IMR-90 (cell line): Measurements from ENCODE around the gene FBXO9. TPM values are rescaled to one million over a fixed set of nuclear protein-coding genes. Genes with fewer than 3 reads are reported as not detected.

ENCODE experiments used
- ATAC-seq: fragments of 200-7000 bp; cut with Tn5 transposase; 2 replicates; pipeline ENCODE4 v1.9.1; 2020; ENCODE audit warnings: low read depth, mild to moderate bottlenecking, moderate library complexity
- BruUV-seq: library from RNA; stranded (reverse); fragments of 400-500 nt; replicated peaks from 2 replicates; lab custom pipeline; 2021; lab: Mats Ljungman, UMichigan
- CTCF ChIA-PET: fragments of 300-600 bp; formaldehyde crosslinking; extraction: SDS; loops from one replicate; lab custom pipeline; 2021; ENCODE audit warnings: antibody characterized with exemption; lab: Yijun Ruan, JAX
- POLR2A ChIA-PET: fragments of 300-600 bp; sonication (Branson Sonifier 250); formaldehyde crosslinking; loops from one replicate; lab custom pipeline; 2022; ENCODE audit warnings: antibody characterized with exemption; ENCODE audit not compliant: unreplicated experiment; lab: Charles Lee
- DNase-seq: peaks from one replicate; pipeline ENCODE4 v3.0.0; 2013
- H2AFZ ChIP-seq: replicated peaks from 2 replicates; pipeline ENCODE3; 2013; ENCODE audit warnings: low read length, mild to moderate bottlenecking; ENCODE audit not compliant: poor library complexity
- H2AK5ac ChIP-seq: 2 replicates; pipeline ENCODE4 v1.6.1; 2013; ENCODE audit warnings: low read depth, low read length, inconsistent platforms
- H2AK9ac ChIP-seq: replicated peaks from 2 replicates; pipeline ENCODE3; 2013; ENCODE audit warnings: mild to moderate bottlenecking, low read depth, low read length, moderate library complexity; ENCODE audit not compliant: poor library complexity
- H2BK120ac ChIP-seq: 2 replicates; pipeline ENCODE4 v1.6.1; 2013; ENCODE audit warnings: low read depth, low read length, inconsistent platforms
- H2BK15ac ChIP-seq: 3 replicates; pipeline ENCODE4 v1.6.1; 2013; ENCODE audit warnings: low read depth, low read length, inconsistent platforms
- H2BK20ac ChIP-seq: 2 replicates; pipeline ENCODE4 v1.6.1; 2013; ENCODE audit warnings: low read depth, mild to moderate bottlenecking, inconsistent platforms, low read length, moderate library complexity
- H2BK5ac ChIP-seq: 2 replicates; pipeline ENCODE4 v1.6.1; 2013; ENCODE audit warnings: mild to moderate bottlenecking, low read depth, low read length, inconsistent platforms; ENCODE audit not compliant: poor library complexity, severe bottlenecking
- H3K14ac ChIP-seq: replicated peaks from 2 replicates; pipeline ENCODE4 v1.6.1; 2013; ENCODE audit warnings: low read depth, low read length, inconsistent platforms
- H3K18ac ChIP-seq: 2 replicates; pipeline ENCODE4 v1.6.1; 2013; ENCODE audit warnings: low read depth, low read length, control low read depth
- H3K23ac ChIP-seq: 2 replicates; pipeline ENCODE4 v1.6.1; 2013; ENCODE audit warnings: low read depth, low read length, inconsistent platforms
- H3K27ac ChIP-seq: 2 replicates; pipeline ENCODE4 v1.5.1; 2013; ENCODE audit warnings: mild to moderate bottlenecking, control low read depth, low read length; ENCODE audit not compliant: insufficient read depth
- H3K27me3 ChIP-seq: 2 replicates; pipeline ENCODE4 v1.6.1; 2013; ENCODE audit warnings: low read length; ENCODE audit not compliant: control insufficient read depth, insufficient read depth
- H3K36me3 ChIP-seq: 2 replicates; pipeline ENCODE4 v1.6.1; 2013; ENCODE audit warnings: low read length, mixed read lengths; ENCODE audit not compliant: control insufficient read depth, insufficient read depth
- H3K4ac ChIP-seq: 2 replicates; pipeline ENCODE4 v1.6.1; 2013; ENCODE audit warnings: low read depth, low read length, inconsistent platforms
- H3K4me1 ChIP-seq: 2 replicates; pipeline ENCODE4 v1.6.1; 2013; ENCODE audit warnings: low read length, mixed read lengths; ENCODE audit not compliant: control insufficient read depth, insufficient read depth
- H3K4me2 ChIP-seq: 2 replicates; pipeline ENCODE4 v1.6.1; 2013; ENCODE audit warnings: low read depth, mild to moderate bottlenecking, control low read depth, low read length, moderate library complexity
- H3K4me3 ChIP-seq: 2 replicates; pipeline ENCODE4 v1.5.1; 2013; ENCODE audit warnings: low read depth, mild to moderate bottlenecking, control low read depth, low read length, moderate library complexity; ENCODE audit not compliant: insufficient read depth
- H3K56ac ChIP-seq: 2 replicates; pipeline ENCODE4 v1.6.1; 2013; ENCODE audit warnings: low read length, inconsistent platforms; ENCODE audit not compliant: insufficient read depth; ENCODE audit errors: extremely low read depth
- H3K79me1 ChIP-seq, 2 experiments: 2 replicates each; pipeline ENCODE4 v1.6.1; 2013; ENCODE audit warnings: low read length in 2 of 2, inconsistent platforms in 1 of 2, low read depth in 1 of 2
- H3K9ac ChIP-seq: 2 replicates; pipeline ENCODE4 v1.6.1; 2013; ENCODE audit warnings: low read depth, low read length, control low read depth
- H3K9me1 ChIP-seq: 2 replicates; pipeline ENCODE4 v1.6.1; 2013; ENCODE audit warnings: low read length, inconsistent platforms; ENCODE audit not compliant: insufficient read depth
- H3K9me3 ChIP-seq: 2 replicates; pipeline ENCODE4 v1.6.1; 2013; ENCODE audit warnings: low read length; ENCODE audit not compliant: control insufficient read depth, insufficient read depth
- H4K20me1 ChIP-seq: 2 replicates; pipeline ENCODE4 v1.6.1; 2013; ENCODE audit warnings: low read length, inconsistent platforms; ENCODE audit not compliant: insufficient read depth
- H4K5ac ChIP-seq: 2 replicates; pipeline ENCODE4 v1.6.1; 2013; ENCODE audit warnings: mild to moderate bottlenecking, low read depth, low read length, control low read depth
- H4K8ac ChIP-seq, 2 experiments: 2 replicates each; pipeline ENCODE4 v1.6.1; 2013; ENCODE audit warnings: low read depth in 2 of 2, low read length in 2 of 2, control low read depth in 1 of 2, inconsistent platforms in 1 of 2
- H4K91ac ChIP-seq: 2 replicates; pipeline ENCODE4 v1.6.1; 2013; ENCODE audit warnings: low read depth, low read length, inconsistent platforms; ENCODE audit not compliant: insufficient read depth
- BHLHE40 ChIP-seq: fragments of 150-350 bp; IDR thresholded peaks from 2 replicates; pipeline ENCODE4 v1.6.1; 2016; ENCODE audit warnings: mild to moderate bottlenecking, low read depth, low read length
- CEBPB ChIP-seq: IDR thresholded peaks from 2 replicates; pipeline ENCODE4 v1.6.1; 2012; ENCODE audit warnings: low read depth, low read length, improper control_type of control experiment
- CHD1 ChIP-seq: IDR thresholded peaks from 2 replicates; pipeline ENCODE4 v1.6.1; 2012; ENCODE audit warnings: low read depth, low read length, improper control_type of control experiment
- ELK1 ChIP-seq: fragments of 150-350 bp; IDR thresholded peaks from 2 replicates; pipeline ENCODE4 v1.6.1; 2016; ENCODE audit warnings: low read depth, mild to moderate bottlenecking, low read length, moderate library complexity, borderline replicate concordance
- FOS ChIP-seq: fragments of 150-350 bp; IDR thresholded peaks from 2 replicates; pipeline ENCODE4 v1.6.1; 2016; ENCODE audit warnings: low read depth, low read length
- MAFK ChIP-seq: IDR thresholded peaks from 2 replicates; pipeline ENCODE4 v1.6.1; 2012; ENCODE audit warnings: low read depth, low read length, improper control_type of control experiment
- MAZ ChIP-seq: IDR thresholded peaks from 2 replicates; pipeline ENCODE4 v1.6.1; 2012; ENCODE audit warnings: low read depth, mild to moderate bottlenecking, low read length, improper control_type of control experiment, moderate library complexity, borderline replicate concordance
- MXI1 ChIP-seq: IDR thresholded peaks from 2 replicates; pipeline ENCODE4 v1.6.1; 2012; ENCODE audit warnings: low read depth, mild to moderate bottlenecking, low read length, moderate library complexity, borderline replicate concordance
- NFE2L2 ChIP-seq: fragments of 150-350 bp; IDR thresholded peaks from 2 replicates; pipeline ENCODE4 v1.6.1; 2016; ENCODE audit warnings: low read depth, mild to moderate bottlenecking, low read length
- POLR2A ChIP-seq: IDR thresholded peaks from 2 replicates; pipeline ENCODE4 v1.6.1; 2012; ENCODE audit warnings: mild to moderate bottlenecking, low read depth, low read length
- RAD21 ChIP-seq: IDR thresholded peaks from 2 replicates; pipeline ENCODE4 v1.6.1; 2012; ENCODE audit warnings: low read length, improper control_type of control experiment
- SMC3 ChIP-seq: fragments of 150-350 bp; IDR thresholded peaks from 2 replicates; pipeline ENCODE4 v1.6.1; 2016; ENCODE audit warnings: low read depth, mild to moderate bottlenecking, antibody characterized with exemption, low read length, moderate library complexity
- WGBS, 2 experiments: methylation state at CpG; one replicate each; pipeline versions ENCODE4 v1.1.5 to v1.1.7; 2013; ENCODE audit warnings: missing lambda C conversion rate in 2 of 2; ENCODE audit not compliant: insufficient read length in 1 of 2; ENCODE audit errors: extremely low coverage in 2 of 2; 5-methylcytosine and 5-hydroxymethylcytosine counted together
- dilution Hi-C: fragments of 300-500 bp; cut with HindIII; formaldehyde crosslinking; loops from one replicate; pipeline ENCODE4 v1.14.3; 2018; ENCODE audit warnings: low sequenced_read_pairs; ENCODE audit not compliant: unreplicated experiment
- in situ Hi-C: fragments of 300-500 bp; cut with MboI; formaldehyde crosslinking; loops from 3 replicates; pipeline ENCODE4 v1.14.3; 2019; ENCODE audit warnings: low sequenced_read_pairs, inconsistent platforms, mixed read lengths
- intact Hi-C: fragments of 100-400 bp; cut with micrococcal nuclease; formaldehyde crosslinking; loops from 2 replicates; pipeline ENCODE4 v1.10.0; 2022
- polyA plus RNA-seq, 3 experiments: library from polyadenylated mRNA; depleted of rRNA; stranded (reverse); fragments of >200 nt; gene quantifications; 2 replicates each; pipeline ENCODE4 v1.2.3, GENCODE V29; 2012; ENCODE audit warnings: low replicate concordance in 1 of 3
- total RNA-seq: library from RNA; depleted of rRNA; stranded (reverse); fragments of >200 nt; gene quantifications from 2 replicates; pipeline ENCODE4 v1.2.3, GENCODE V29; 2012
- TF ChIP-seq, protein P1 (sequence below): fragments of 150-350 bp; IDR thresholded peaks from 2 replicates; pipeline ENCODE4 v1.6.1; 2017; ENCODE audit warnings: mild to moderate bottlenecking, antibody characterized with exemption, low read length, low read depth

Gene FBXO9
- total and polyA plus RNA-seq, 2 of the 4 experiments (the other 2 are of a cell fraction) = 49.6 to 65.9 TPM

DNA sequence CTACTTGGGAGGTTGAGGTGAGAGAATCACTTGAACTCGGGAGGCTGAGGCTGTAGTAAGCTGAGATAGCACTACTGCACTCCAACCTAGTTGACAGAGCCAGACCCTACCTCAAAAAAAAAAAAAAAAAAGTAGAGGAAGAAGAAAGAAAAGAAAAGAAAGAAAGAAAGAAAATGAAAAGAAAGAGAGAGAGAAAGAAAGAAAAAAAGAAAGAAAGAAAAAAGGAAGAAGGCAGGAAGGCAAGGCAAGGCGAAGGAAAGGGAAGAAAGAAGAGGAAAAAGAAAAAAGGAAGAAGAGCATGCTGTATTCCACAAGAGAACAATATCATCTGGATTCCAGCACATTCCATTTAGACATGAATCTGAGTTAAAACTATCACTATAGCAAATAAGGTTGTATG is 79.6 kb downstream of the FBXO9 start:
- no peak overlapping the region for H3K9ac ChIP-seq
- DNase-seq (no peak), ATAC-seq (no peak)
- H2BK20ac ChIP-seq = no peak overlapping the region
- H3K18ac ChIP-seq = no peak overlapping the region
- POLR2A ChIA-PET = no interaction called here
- no peak overlapping the region for H3K4me2 ChIP-seq
- H2BK120ac ChIP-seq = no peak overlapping the region
- CTCF ChIA-PET = no interaction called here
- H4K5ac ChIP-seq = no peak overlapping the region
- H3K27me3 ChIP-seq = peaks cover 8% of the 10 kb centered on the region
- no peak overlapping the region for H3K56ac ChIP-seq
- no peak overlapping the region for H2BK15ac ChIP-seq
- H2BK5ac ChIP-seq = no peak overlapping the region
- no peaks in the 10 kb centered on the region for H3K9me3 ChIP-seq
- H3K4ac ChIP-seq = no peak overlapping the region
- no peak overlapping the region for H3K4me3 ChIP-seq
- no peak overlapping the region for H3K14ac ChIP-seq
- no peaks in the 10 kb centered on the region for H3K4me1 ChIP-seq
- intact Hi-C loops = no loop called here
- dilution Hi-C loops = no loop called here
- H4K91ac ChIP-seq = no peak overlapping the region
- no peaks in the 10 kb centered on the region for H3K79me1 ChIP-seq
- in situ Hi-C loops = no loop called here
- no peak overlapping the region for H2AK5ac ChIP-seq
- no CpG with 5 or more reads among the region's 2 CpGs for WGBS, 2 experiments
- no peaks in the 10 kb centered on the region for H4K20me1 ChIP-seq
- H3K27ac ChIP-seq = no peak overlapping the region
- H3K9me1 ChIP-seq = no peaks in the 10 kb centered on the region; the same call in 1 of the 2 replicates
- no peaks in the 10 kb centered on the region for H3K36me3 ChIP-seq
- no peak overlapping the region for H4K8ac ChIP-seq
- no TSS peak for BruUV-seq
- H2AFZ ChIP-seq = no peak overlapping the region
- H3K23ac ChIP-seq = no peak overlapping the region
- H2AK9ac ChIP-seq = no peak overlapping the region
- TF ChIP-seq CHD1 = no peak
- TF ChIP-seq SMC3 = no peak
- no peak for TF ChIP-seq MAZ
- TF ChIP-seq CEBPB = no peak
- no peak for TF ChIP-seq MAFK
- no peak for TF ChIP-seq RAD21
- TF ChIP-seq NFE2L2 = no peak
- no peak for TF ChIP-seq FOS
- no peak for TF ChIP-seq MXI1
- no peak for TF ChIP-seq POLR2A
- TF ChIP-seq, protein P1, sequence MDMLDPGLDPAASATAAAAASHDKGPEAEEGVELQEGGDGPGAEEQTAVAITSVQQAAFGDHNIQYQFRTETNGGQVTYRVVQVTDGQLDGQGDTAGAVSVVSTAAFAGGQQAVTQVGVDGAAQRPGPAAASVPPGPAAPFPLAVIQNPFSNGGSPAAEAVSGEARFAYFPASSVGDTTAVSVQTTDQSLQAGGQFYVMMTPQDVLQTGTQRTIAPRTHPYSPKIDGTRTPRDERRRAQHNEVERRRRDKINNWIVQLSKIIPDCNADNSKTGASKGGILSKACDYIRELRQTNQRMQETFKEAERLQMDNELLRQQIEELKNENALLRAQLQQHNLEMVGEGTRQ = no peak
- no peak for TF ChIP-seq ELK1
- TF ChIP-seq BHLHE40 = no peak
